GM21528 (cell line): ENCODE data around the gene RBBP7.

Source experiments
- ATAC-seq: cut with Tn5 transposase; IDR thresholded peaks from one replicate; pipeline ENCODE4 v1.9.1; 2021; ENCODE audit warnings: mild to moderate bottlenecking, moderate library complexity; ENCODE audit not compliant: unreplicated experiment, low FRiP score

Gene RBBP7

GRCh38 chrX:16870095-16870861 is at the start of gene RBBP7:
Gene RBBP7, minus strand, starts transcription at chrX:16870362. Its CDS starts 309 bp downstream, at chrX:16870053.
- ATAC-seq = peak; percentile 85

- no peak for ATAC-seq
These were observed 48.8 kb upstream of the RBBP7 start for GRCh38 chrX:16918979-16919378.

- no peak for ATAC-seq
These were observed 47.0 kb upstream of the RBBP7 start for GRCh38 chrX:16917120-16917519.

- no peak for ATAC-seq
These were observed 46.4 kb upstream of the RBBP7 start for GRCh38 chrX:16916561-16916960.

- ATAC-seq = no peak
These were observed 43.9 kb upstream of the RBBP7 start for GRCh38 chrX:16914058-16914457.

- ATAC-seq = no peak
These were observed 40.2 kb upstream of the RBBP7 start for GRCh38 chrX:16910376-16910775.

- ATAC-seq = peak; percentile 72
These were observed 33.3 kb upstream of the RBBP7 start for GRCh38 chrX:16903274-16904022.

- ATAC-seq = no peak
These were observed 27.3 kb upstream of the RBBP7 start for GRCh38 chrX:16897445-16897844.

GRCh38 chrX:16892504-16893362 is 22.6 kb upstream of the RBBP7 start:
- ATAC-seq = no peak

GRCh38 chrX:16885628-16886027 is 15.5 kb upstream of the RBBP7 start:
- no peak for ATAC-seq

- ATAC-seq = no peak
These were observed 13.3 kb upstream of the RBBP7 start for GRCh38 chrX:16883487-16883804.

GRCh38 chrX:16882702-16883486 is 12.7 kb upstream of the RBBP7 start:
- ATAC-seq = peak; percentile 67

GRCh38 chrX:16882169-16882568 is 12.0 kb upstream of the RBBP7 start:
- no peak for ATAC-seq

- ATAC-seq = no peak
These were observed 6.5 kb upstream of the RBBP7 start for GRCh38 chrX:16876696-16877095.

GRCh38 chrX:16874458-16875095 is 4.4 kb upstream of the RBBP7 start:
- ATAC-seq = no peak

- ATAC-seq = no peak
These were observed 2.9 kb upstream of the RBBP7 start for GRCh38 chrX:16873106-16873505.

- peak; percentile 22 for ATAC-seq
These were observed 977 bp upstream of the RBBP7 start for GRCh38 chrX:16870862-16871815.

GRCh38 chrX:16869393-16870094 is 618 bp downstream of the RBBP7 start:
- ATAC-seq = peak; percentile 62
